Peyer's patch (tissue), 4 donors: ENCODE measurements around the gene KNOP1.

Source experiments
- POLR2A ChIP-seq, 2 donors: fragments of 450-650 bp; IDR thresholded peaks; one replicate each; pipeline ENCODE4 v1.5.1; 2017; ENCODE audit warnings: antibody characterized with exemption in 2 of 2, mild to moderate bottlenecking in 2 of 2, moderate library complexity in 2 of 2
- TF ChIP-seq, protein P1 (sequence below), 6 experiments: fragments of 450-650 bp in 4 of 6; fragments of 200-600 bp in 2 of 6; sonication (generic) in 1 of 6; IDR thresholded peaks; one replicate each; pipeline ENCODE4 v1.5.1; 2017 to 2019; ENCODE audit warnings: antibody characterized with exemption in 6 of 6, mild to moderate bottlenecking in 3 of 6, moderate library complexity in 1 of 6

DNA sequence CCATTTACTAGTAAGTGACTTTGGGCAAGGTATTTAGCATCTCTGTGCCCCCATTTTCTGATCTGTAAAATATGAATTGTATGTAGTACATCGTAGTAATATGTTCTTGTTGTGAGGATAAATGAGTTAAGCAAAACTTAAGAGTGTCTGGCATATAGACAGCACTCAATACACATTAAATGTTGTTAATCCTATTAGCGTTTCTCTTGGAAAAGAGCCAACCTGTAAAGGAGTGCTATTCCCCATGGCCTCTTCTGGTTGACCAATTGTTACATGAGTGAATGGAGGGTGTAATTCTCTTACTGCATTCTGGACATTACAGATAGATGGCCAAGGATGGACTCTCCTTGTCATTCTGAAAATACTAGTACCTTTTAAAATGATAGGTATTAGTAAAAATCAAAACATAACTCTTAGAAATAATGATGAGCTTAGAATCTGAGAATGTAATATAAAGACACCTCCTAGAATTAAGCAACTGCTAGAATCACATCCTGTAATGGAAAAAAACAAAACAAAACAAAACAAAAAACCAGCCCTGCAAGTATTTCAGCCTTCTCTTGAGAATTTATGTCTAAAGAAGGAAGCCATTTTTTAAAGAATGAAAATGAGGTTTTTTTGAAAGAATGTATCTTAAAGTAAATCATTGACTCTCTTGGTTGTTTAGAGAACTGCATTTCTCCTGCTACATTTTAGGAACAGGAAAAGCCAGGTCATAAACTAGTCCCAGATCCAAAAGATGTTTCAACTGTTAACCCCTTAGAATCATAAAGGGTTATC, 30.6 kb upstream of the KNOP1 start:
- TF ChIP-seq, protein P1, sequence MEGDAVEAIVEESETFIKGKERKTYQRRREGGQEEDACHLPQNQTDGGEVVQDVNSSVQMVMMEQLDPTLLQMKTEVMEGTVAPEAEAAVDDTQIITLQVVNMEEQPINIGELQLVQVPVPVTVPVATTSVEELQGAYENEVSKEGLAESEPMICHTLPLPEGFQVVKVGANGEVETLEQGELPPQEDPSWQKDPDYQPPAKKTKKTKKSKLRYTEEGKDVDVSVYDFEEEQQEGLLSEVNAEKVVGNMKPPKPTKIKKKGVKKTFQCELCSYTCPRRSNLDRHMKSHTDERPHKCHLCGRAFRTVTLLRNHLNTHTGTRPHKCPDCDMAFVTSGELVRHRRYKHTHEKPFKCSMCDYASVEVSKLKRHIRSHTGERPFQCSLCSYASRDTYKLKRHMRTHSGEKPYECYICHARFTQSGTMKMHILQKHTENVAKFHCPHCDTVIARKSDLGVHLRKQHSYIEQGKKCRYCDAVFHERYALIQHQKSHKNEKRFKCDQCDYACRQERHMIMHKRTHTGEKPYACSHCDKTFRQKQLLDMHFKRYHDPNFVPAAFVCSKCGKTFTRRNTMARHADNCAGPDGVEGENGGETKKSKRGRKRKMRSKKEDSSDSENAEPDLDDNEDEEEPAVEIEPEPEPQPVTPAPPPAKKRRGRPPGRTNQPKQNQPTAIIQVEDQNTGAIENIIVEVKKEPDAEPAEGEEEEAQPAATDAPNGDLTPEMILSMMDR (IDR thresholded peaks at IDR 0.05) = no peak
- TF ChIP-seq POLR2A (IDR thresholded peaks at IDR 0.05) = no peak
